ENCODE data around the gene ZNF76. TPM values are rescaled to one million over a fixed set of nuclear protein-coding genes. Genes with fewer than 3 reads are reported as not detected.

ZNF76 gene
- total RNA-seq, 1 experiment from 2014 or later: 15.6 TPM

Other genes starting within 250 kb of the ZNF76 start
- 0.60 and 1.6 TPM in 2 replicates for gene TCP11, start 118.4 kb upstream of the ZNF76 start, total RNA-seq (2014; rRNA removed; shearing (Covaris generic))
- gene SCUBE3, start 45.8 kb upstream of the ZNF76 start, total RNA-seq (2014; rRNA removed; shearing (Covaris generic)): 2.6 and 4.7 TPM in 2 replicates
- gene DEF6, start 38.1 kb downstream of the ZNF76 start, total RNA-seq (2014; rRNA removed; shearing (Covaris generic)): 0.05 TPM in 1 of 2 replicates, not detected in the other
- gene PPARD, start 82.8 kb downstream of the ZNF76 start, total RNA-seq (2014; rRNA removed; shearing (Covaris generic)): 7.4 and 10.3 TPM in 2 replicates
- 16.3 and 20.2 TPM in 2 replicates for gene FANCE, start 192.6 kb downstream of the ZNF76 start, total RNA-seq (2014; rRNA removed; shearing (Covaris generic))
- gene RPL10A, start 208.7 kb downstream of the ZNF76 start, total RNA-seq (2014; rRNA removed; shearing (Covaris generic)): 983 and 1,383 TPM in 2 replicates
- 14.5 and 24.4 TPM in 2 replicates for gene TEAD3, start 237.3 kb downstream of the ZNF76 start, total RNA-seq (2014; rRNA removed; shearing (Covaris generic))